HepG2 (cell line): ENCODE data around the gene HIF1AN. TPM values are rescaled to one million over a fixed set of nuclear protein-coding genes. Genes with fewer than 3 reads are reported as not detected.

ENCODE experiments used
- DNMT1 ChIP-seq: sonication (generic); formaldehyde crosslinking; IDR thresholded peaks from 2 replicates; pipeline ENCODE4 v1.5.1; 2020; ENCODE audit warnings: mild to moderate bottlenecking, missing genetic modification reagents
- ETV5 ChIP-seq: IDR thresholded peaks from 2 replicates; pipeline ENCODE4 v1.6.1; 2018; ENCODE audit warnings: missing biosample characterization, missing genetic modification reagents, inconsistent platforms, borderline replicate concordance
- FOXC1 ChIP-seq: sonication (generic); formaldehyde crosslinking; IDR thresholded peaks from 2 replicates; pipeline ENCODE4 v1.8.0; 2022; ENCODE audit warnings: mild to moderate bottlenecking, missing genetic modification reagents, borderline replicate concordance
- FOXM1 ChIP-seq: sonication (generic); formaldehyde crosslinking; IDR thresholded peaks from 2 replicates; pipeline ENCODE4 v1.5.0; 2020; ENCODE audit warnings: missing genetic modification reagents
- HNF4G ChIP-seq, 2 experiments: sonication (generic) in 1 of 2; formaldehyde crosslinking in 1 of 2; IDR thresholded peaks; 2 replicates each; pipeline versions ENCODE4 v1.4.0 to v1.6.1; 2011 to 2020; ENCODE audit warnings: borderline replicate concordance in 2 of 2, low read depth in 2 of 2, mild to moderate bottlenecking in 2 of 2, low read length in 1 of 2, missing genetic modification reagents in 1 of 2, moderate library complexity in 1 of 2
- IKZF4 ChIP-seq: sonication (generic); formaldehyde crosslinking; IDR thresholded peaks from 2 replicates; pipeline ENCODE4 v1.5.1; 2020; ENCODE audit warnings: borderline replicate concordance, mild to moderate bottlenecking, low read depth, missing genetic modification reagents; ENCODE audit errors: not compliant biosample characterization
- JUNB ChIP-seq: sonication (generic); formaldehyde crosslinking; IDR thresholded peaks from 2 replicates; pipeline ENCODE4 v1.8.0; 2022; ENCODE audit warnings: missing genetic modification reagents, mild to moderate bottlenecking, borderline replicate concordance
- KAT8 ChIP-seq: IDR thresholded peaks from 2 replicates; pipeline ENCODE4 v1.6.1; 2016; ENCODE audit warnings: missing genetic modification reagents, missing compliant biosample characterization
- PITX1 ChIP-seq: sonication (generic); formaldehyde crosslinking; IDR thresholded peaks from 2 replicates; pipeline ENCODE4 v1.5.1; 2020; ENCODE audit warnings: mild to moderate bottlenecking, missing genetic modification reagents
- PRMT3 ChIP-seq: sonication (generic); formaldehyde crosslinking; IDR thresholded peaks from 2 replicates; pipeline ENCODE4 v1.8.1; 2022; ENCODE audit warnings: low read depth, mild to moderate bottlenecking, moderate library complexity, missing genetic modification reagents, borderline replicate concordance
- RBAK ChIP-seq: sonication (generic); formaldehyde crosslinking; IDR thresholded peaks from 2 replicates; pipeline ENCODE4 v1.5.1; 2020; ENCODE audit warnings: mild to moderate bottlenecking, missing genetic modification reagents
- SNRNP70 ChIP-seq: fragments of 200-400 bp; formaldehyde crosslinking; IDR thresholded peaks from 2 replicates; pipeline ENCODE4 v1.6.1; 2017; ENCODE audit warnings: mild to moderate bottlenecking, low read depth, low read length, moderate library complexity
- ZBTB1 ChIP-seq: sonication (generic); formaldehyde crosslinking; IDR thresholded peaks from 2 replicates; pipeline ENCODE4 v1.4.0; 2020; ENCODE audit warnings: missing genetic modification reagents, borderline replicate concordance
- ZNF232 ChIP-seq: sonication (generic); formaldehyde crosslinking; IDR thresholded peaks from 2 replicates; pipeline ENCODE4 v1.4.0; 2020; ENCODE audit warnings: missing genetic modification reagents, borderline replicate concordance
- ZNF251 ChIP-seq: sonication (generic); formaldehyde crosslinking; IDR thresholded peaks from 2 replicates; pipeline ENCODE4 v1.9.0; 2021; ENCODE audit warnings: mild to moderate bottlenecking, missing genetic modification reagents
- ZNF546 ChIP-seq: sonication (generic); formaldehyde crosslinking; conservative IDR thresholded peaks from 2 replicates; pipeline ENCODE4 v1.8.1; 2023; ENCODE audit warnings: mild to moderate bottlenecking, missing genetic modification reagents
- ZNF570 ChIP-seq: sonication (generic); formaldehyde crosslinking; IDR thresholded peaks from 2 replicates; pipeline ENCODE4 v1.4.0; 2020; ENCODE audit warnings: mild to moderate bottlenecking, missing genetic modification reagents, borderline replicate concordance
- ZNF720 ChIP-seq: sonication (generic); formaldehyde crosslinking; IDR thresholded peaks from 2 replicates; pipeline ENCODE4 v1.4.0; 2020; ENCODE audit warnings: missing genetic modification reagents
- ZNF766 ChIP-seq: sonication (generic); formaldehyde crosslinking; IDR thresholded peaks from 2 replicates; pipeline ENCODE4 v1.5.0; 2020; ENCODE audit warnings: missing genetic modification reagents, borderline replicate concordance
- polyA plus RNA-seq, 8 experiments: library from polyadenylated mRNA; depleted of rRNA in 3 of 8; stranded (reverse) in 7 of 8; unstranded in 1 of 8; fragments of >200 nt; fragmentation: Illumina TruSeq in 4 of 8; extraction: Trizol in 4 of 8; gene quantifications; 2 replicates each; pipeline versions ENCODE4 v1.2.1 to v1.2.3, GENCODE V29; 2011 to 2016; ENCODE audit warnings: low read depth in 4 of 8, missing spikeins in 1 of 8, mixed read lengths in 1 of 8; ENCODE audit not compliant: insufficient read depth in 1 of 8
- total RNA-seq, 5 experiments: library from RNA; depleted of rRNA; stranded (reverse); fragments of >200 nt; fragmentation: Illumina TruSeq; extraction: Trizol; gene quantifications; 2 replicates each; pipeline ENCODE4 v1.2.3, GENCODE V29; 2016; ENCODE audit warnings: low read depth in 1 of 5
- TF ChIP-seq, protein P1 (sequence below): sonication (generic); formaldehyde crosslinking; IDR thresholded peaks from 2 replicates; pipeline ENCODE4 v1.4.0; 2020; ENCODE audit warnings: missing genetic modification reagents
- TF ChIP-seq, protein P2 (sequence below): sonication (generic); formaldehyde crosslinking; IDR thresholded peaks from 2 replicates; pipeline ENCODE4 v1.8.0; 2022; ENCODE audit warnings: mild to moderate bottlenecking, missing genetic modification reagents, moderate library complexity
- TF ChIP-seq, protein P3 (sequence below): IDR thresholded peaks from 2 replicates; pipeline ENCODE4 v1.6.1; 2018; ENCODE audit warnings: missing genetic modification reagents
- TF ChIP-seq, protein P4 (sequence below): sonication (generic); formaldehyde crosslinking; conservative IDR thresholded peaks from 2 replicates; pipeline ENCODE4 v1.4.0; 2020; ENCODE audit warnings: missing genetic modification reagents
- TF ChIP-seq, protein P5 (sequence below): sonication (generic); formaldehyde crosslinking; IDR thresholded peaks from 2 replicates; pipeline ENCODE4 v1.4.0; 2020; ENCODE audit warnings: mild to moderate bottlenecking, missing genetic modification reagents

The HIF1AN gene
- total and polyA plus RNA-seq, 2 of the 13 experiments (the other 11 are each of a cell fraction or from before 2014, with no cell fraction given), result 8.6 to 10.7 TPM

DNA sequence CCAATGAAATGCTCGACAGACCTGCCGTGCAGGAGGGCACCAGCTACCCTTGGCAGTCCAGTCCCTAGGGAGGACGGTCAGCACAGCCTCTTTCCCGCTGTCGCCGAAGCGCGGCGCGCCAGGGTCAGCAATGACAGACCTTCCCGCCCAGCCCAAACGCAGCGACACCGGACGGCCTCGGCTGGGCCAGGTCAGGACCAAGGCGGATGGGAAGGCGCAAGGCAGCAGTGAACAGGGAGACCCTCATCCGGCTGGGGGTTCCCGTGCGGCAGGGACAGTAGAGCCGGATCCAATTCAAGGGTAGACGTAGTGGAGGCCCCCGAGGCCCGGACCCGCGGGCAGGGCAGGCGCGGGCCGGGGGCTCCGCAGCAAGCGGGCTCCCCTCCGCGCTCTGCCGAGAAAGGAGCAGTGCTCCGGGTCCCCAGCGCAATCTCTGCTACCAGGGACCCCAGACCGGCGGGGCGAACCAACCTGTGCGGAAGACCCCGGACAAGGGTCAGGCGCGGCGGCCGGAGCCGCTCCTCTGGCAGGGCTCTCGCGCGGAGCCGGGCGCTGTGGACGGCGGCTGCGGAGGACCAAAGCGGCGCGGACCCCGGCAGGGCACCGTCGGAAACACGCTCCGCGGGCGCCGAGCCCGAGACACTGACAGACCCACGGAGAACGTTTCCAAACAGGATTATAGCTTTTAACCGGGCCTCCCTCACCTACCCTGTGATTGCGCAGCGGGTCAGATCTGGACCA, 16.3 kb upstream of the HIF1AN start, which contains the start of gene SEC31B (continued):
- no peak for TF ChIP-seq ZBTB1 (CRISPR knock-in tag)
- TF ChIP-seq PITX1, result 0 out of 2 replicates have a peak, but pooled peaks have one; percentile 27
- TF ChIP-seq, protein P1, sequence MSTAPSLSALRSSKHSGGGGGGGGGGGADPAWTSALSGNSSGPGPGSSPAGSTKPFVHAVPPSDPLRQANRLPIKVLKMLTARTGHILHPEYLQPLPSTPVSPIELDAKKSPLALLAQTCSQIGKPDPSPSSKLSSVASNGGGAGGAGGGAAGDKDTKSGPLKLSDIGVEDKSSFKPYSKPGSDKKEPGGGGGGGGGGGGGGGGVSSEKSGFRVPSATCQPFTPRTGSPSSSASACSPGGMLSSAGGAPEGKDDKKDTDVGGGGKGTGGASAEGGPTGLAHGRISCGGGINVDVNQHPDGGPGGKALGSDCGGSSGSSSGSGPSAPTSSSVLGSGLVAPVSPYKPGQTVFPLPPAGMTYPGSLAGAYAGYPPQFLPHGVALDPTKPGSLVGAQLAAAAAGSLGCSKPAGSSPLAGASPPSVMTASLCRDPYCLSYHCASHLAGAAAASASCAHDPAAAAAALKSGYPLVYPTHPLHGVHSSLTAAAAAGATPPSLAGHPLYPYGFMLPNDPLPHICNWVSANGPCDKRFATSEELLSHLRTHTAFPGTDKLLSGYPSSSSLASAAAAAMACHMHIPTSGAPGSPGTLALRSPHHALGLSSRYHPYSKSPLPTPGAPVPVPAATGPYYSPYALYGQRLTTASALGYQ (CRISPR knock-in tag), result no peak
- TF ChIP-seq IKZF4 (CRISPR knock-in tag), result no peak
- TF ChIP-seq ZNF232 (CRISPR knock-in tag), result 0 out of 2 replicates have a peak, but pooled peaks have one; percentile 28
- TF ChIP-seq ZNF720, result no peak
- no peak for TF ChIP-seq HNF4G (IDR thresholded peaks at IDR 0.05; ENCODE audit: borderline replicate concordance, low read depth, low read length)
- no peak for TF ChIP-seq HNF4G (CRISPR knock-in tag; IDR thresholded peaks at IDR 0.05; ENCODE audit: borderline replicate concordance, low read depth)
- 0 out of 2 replicates have a peak, but pooled peaks have one; percentile 23 for TF ChIP-seq KAT8 (CRISPR knock-in tag)
- no peak for TF ChIP-seq SNRNP70
- TF ChIP-seq ZNF251 (CRISPR knock-in tag), result no peak
- no peak for TF ChIP-seq ZNF546 (CRISPR knock-in tag)
- no peak for TF ChIP-seq RBAK
- no peak for TF ChIP-seq FOXM1 (CRISPR knock-in tag)
- no peak for TF ChIP-seq ZNF766
- peak; percentile 91 for TF ChIP-seq DNMT1 (CRISPR knock-in tag)
- no peak for TF ChIP-seq ZNF570 (CRISPR knock-in tag)
- TF ChIP-seq ETV5 (CRISPR knock-in tag), result no peak
- TF ChIP-seq, protein P2, sequence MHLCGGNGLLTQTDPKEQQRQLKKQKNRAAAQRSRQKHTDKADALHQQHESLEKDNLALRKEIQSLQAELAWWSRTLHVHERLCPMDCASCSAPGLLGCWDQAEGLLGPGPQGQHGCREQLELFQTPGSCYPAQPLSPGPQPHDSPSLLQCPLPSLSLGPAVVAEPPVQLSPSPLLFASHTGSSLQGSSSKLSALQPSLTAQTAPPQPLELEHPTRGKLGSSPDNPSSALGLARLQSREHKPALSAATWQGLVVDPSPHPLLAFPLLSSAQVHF (CRISPR knock-in tag), result no peak
- TF ChIP-seq, protein P3, sequence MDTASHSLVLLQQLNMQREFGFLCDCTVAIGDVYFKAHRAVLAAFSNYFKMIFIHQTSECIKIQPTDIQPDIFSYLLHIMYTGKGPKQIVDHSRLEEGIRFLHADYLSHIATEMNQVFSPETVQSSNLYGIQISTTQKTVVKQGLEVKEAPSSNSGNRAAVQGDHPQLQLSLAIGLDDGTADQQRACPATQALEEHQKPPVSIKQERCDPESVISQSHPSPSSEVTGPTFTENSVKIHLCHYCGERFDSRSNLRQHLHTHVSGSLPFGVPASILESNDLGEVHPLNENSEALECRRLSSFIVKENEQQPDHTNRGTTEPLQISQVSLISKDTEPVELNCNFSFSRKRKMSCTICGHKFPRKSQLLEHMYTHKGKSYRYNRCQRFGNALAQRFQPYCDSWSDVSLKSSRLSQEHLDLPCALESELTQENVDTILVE (CRISPR knock-in tag), result no peak
- no peak for TF ChIP-seq JUNB (CRISPR knock-in tag)
- TF ChIP-seq, protein P4, sequence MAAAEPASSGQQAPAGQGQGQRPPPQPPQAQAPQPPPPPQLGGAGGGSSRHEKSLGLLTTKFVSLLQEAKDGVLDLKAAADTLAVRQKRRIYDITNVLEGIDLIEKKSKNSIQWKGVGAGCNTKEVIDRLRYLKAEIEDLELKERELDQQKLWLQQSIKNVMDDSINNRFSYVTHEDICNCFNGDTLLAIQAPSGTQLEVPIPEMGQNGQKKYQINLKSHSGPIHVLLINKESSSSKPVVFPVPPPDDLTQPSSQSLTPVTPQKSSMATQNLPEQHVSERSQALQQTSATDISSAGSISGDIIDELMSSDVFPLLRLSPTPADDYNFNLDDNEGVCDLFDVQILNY (CRISPR knock-in tag), result 0 out of 2 replicates have a peak, but pooled peaks have one; percentile 31
- TF ChIP-seq PRMT3 (CRISPR knock-in tag), result no peak
- TF ChIP-seq, protein P5, sequence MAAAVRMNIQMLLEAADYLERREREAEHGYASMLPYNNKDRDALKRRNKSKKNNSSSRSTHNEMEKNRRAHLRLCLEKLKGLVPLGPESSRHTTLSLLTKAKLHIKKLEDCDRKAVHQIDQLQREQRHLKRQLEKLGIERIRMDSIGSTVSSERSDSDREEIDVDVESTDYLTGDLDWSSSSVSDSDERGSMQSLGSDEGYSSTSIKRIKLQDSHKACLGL (CRISPR knock-in tag), result peak; percentile 65; the same call in 1 of the 2 replicates
- TF ChIP-seq FOXC1 (CRISPR knock-in tag), result no peak
